GM18870 (cell line): ENCODE data around the gene DUSP28.
"Not testable (repeated sequence)": the region's sequence is repeated elsewhere in the genome, so short reads cannot be mapped to it uniquely, and the experiment has no call there.

Source experiments
- ATAC-seq: cut with Tn5 transposase; IDR thresholded peaks from one replicate; pipeline ENCODE4 v1.9.1; 2021; ENCODE audit warnings: moderate library complexity; ENCODE audit not compliant: unreplicated experiment

Gene DUSP28

DNA sequence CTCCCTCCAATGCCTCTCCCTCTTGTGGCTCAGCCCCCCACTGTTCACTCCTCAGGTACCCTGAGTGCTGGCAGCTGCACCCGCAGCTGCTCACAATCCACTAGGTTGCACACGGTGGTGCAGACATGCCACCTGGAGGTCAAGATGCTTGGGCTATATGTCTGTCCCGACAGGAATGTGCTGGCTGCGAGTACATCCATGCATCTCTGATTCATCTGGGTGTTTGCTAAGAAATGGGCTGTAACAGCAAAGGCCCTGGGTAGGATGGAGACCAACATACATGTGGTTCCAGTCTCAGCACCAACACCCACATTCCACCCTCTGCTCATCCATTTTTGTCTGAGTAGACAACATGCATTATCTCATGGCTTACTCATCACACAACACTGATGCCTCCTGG is 33.6 kb upstream of the DUSP28 start:
- ATAC-seq: no peak

DNA sequence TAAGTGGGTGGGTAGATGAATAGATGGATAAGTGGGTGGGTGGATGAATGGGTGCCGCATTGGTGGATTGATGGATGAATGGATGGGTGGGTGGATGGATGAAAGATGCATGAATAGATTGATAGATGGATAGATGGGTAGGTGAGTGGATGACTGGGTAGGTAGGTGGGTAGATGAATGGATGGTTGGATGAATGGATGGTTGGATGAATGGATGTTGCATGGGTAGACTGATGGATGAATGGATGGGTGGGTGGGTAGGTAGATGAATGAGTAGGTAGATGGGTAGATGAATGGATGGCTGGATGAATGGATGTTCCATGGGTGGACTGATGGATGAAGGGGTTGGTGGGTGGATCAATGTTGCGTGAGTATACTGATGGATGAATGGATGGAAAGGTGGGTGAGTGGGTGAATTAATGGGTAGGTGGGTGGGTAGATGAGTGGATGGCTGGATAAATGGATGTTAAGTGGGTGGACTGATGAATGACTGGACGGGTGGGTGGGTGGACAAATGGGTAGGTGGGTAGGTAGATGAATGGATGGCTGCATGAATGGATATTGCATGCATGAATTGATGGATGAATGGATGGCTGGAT is 32.9 kb upstream of the DUSP28 start:
- ATAC-seq: no peak

DNA sequence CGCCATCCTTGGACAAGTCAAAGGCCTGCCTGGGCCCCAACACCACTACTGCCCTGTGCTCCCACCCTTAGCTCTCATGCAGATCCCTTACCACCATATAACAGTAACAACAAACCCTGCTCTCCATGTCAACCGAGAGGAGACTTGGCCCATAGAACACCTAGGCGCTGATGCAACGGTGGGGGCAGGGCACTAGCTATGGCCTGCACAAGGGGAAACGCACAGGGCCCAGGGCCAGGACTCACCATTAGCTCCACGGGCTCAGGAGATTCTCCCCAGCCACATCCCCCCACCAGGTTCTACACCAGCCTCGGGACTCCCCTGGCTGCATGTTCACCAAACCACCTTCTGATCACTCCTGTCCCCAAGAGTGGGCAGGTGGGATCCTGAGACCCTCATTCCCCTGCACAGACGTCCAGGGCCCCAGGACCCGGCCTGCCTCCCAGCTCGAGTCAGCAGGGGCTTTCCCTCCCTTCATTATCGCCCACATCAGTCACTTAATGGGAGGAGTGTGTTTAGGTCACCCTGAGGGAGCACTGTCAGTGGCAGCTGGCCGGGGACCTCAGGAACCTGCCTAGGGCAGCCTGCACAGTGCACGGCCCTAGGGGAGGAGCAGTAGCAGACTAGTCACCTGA is 31.6 kb upstream of the DUSP28 start:
- no peak for ATAC-seq

GRCh38 chr2:240529344-240529999 is 30.7 kb upstream of the DUSP28 start:
- ATAC-seq: no peak

- ATAC-seq: no peak
These were observed 30.0 kb upstream of the DUSP28 start for GRCh38 chr2:240530181-240530580.

- no peak for ATAC-seq
These were observed 29.1 kb upstream of the DUSP28 start for GRCh38 chr2:240531038-240531437.

- ATAC-seq: no peak
These were observed 28.0 kb upstream of the DUSP28 start for GRCh38 chr2:240532031-240532775.

DNA sequence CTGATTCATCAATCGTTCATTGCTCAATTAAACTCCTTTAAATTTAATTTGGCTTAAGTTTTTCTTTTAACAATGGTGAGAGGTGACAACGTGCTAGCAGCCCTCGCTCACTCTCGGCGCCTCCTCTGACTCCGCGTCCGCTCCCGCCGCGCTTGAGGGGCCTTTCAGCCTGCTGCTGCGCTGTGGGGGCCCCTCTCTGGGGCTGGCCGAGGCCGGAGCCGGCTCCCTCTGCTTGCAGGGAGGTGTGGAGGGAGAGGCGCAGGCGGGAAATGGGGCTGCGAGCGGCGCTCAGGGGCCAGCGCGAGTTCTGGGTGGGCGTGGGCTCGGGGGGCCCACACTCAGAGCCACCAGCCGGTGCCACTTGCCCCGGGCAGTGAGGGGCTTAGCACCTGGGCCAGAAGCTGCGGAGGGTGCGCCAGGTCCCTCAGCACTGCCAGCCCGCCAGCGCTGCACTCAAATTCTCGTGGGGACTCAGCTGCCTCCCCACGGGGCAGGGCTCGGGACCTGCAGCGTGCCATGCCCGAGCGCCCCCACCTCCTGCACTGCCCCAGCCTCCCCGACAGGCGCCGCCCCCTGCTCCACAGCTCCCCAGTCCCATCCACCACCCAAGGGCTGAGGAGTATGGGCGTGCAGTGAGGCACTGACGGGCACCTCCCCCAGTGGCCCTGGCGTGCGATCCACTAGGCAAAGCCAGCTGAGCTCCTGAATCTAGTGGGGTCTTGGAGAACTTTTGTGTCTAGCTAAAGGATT is 22.0 kb upstream of the DUSP28 start:
- no peak for ATAC-seq

- not testable (repeated sequence) for ATAC-seq
These were observed 21.1 kb upstream of the DUSP28 start for GRCh38 chr2:240539101-240539500.

- ATAC-seq: no peak
These were observed 20.3 kb upstream of the DUSP28 start for GRCh38 chr2:240539906-240540305.

GRCh38 chr2:240551288-240551687 is 8.9 kb upstream of the DUSP28 start:
- ATAC-seq: no peak

- no peak for ATAC-seq
These were observed 8.3 kb upstream of the DUSP28 start for GRCh38 chr2:240551811-240552210.

DNA sequence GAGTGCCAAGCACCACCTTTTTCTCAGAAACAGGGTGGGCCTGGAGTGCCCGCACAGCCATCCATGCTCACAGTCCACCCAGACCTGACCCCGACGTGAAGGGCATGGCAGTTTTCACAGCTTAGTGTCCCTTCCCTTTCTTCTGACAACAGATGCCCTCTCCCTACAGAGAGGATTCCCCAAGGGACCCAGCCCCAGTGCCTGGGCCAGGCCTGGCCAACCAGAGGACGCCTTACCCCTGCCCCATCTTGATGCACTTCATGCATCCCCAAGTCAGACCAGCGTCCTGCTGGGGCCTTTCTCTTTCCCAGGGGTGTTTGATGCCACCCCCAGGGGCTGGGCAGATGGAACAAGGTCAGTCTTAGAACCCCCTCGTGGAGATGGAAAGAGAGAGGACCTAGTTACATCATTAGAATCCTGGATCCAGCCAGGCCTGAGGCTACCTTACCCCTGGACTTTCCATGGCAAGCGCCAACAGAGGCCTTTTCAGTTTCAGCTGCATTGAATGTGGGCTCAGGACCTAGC is 6.1 kb upstream of the DUSP28 start:
- ATAC-seq: no peak

DNA sequence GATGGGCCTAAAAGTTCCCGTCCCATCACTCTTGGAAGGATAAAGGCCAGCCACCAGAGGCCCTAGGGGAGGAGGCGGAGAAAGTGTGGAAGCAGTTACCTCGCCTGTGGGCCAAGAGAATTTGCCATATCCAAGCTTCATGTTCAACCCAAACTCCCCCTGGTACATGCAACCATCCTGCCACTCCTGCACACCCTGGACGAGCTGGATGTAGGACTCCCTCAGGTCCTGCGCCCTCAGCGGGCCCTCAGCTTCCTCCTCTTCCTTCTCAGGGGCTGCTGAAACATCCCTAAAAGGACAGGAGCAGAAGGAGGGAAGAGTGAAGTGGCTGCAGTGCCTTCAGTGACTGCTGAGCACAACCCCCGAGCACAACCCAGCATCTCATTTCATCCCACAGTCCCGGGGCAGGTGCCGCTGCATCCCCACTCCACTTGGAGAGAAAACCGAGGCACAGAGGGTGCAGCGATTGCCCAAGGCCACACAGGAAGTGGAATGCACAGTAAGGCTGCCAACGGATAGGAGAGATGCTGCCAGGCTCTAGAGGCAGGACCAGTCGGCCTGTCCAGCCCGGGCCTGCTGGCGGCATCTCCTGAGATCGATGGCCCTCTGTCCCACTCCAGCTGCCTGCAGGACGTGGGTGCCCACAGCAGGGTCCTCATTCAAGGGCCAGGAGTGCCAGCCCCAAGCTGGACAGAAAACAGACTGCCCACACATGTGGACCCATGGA is 5.2 kb upstream of the DUSP28 start:
- no peak for ATAC-seq

DNA sequence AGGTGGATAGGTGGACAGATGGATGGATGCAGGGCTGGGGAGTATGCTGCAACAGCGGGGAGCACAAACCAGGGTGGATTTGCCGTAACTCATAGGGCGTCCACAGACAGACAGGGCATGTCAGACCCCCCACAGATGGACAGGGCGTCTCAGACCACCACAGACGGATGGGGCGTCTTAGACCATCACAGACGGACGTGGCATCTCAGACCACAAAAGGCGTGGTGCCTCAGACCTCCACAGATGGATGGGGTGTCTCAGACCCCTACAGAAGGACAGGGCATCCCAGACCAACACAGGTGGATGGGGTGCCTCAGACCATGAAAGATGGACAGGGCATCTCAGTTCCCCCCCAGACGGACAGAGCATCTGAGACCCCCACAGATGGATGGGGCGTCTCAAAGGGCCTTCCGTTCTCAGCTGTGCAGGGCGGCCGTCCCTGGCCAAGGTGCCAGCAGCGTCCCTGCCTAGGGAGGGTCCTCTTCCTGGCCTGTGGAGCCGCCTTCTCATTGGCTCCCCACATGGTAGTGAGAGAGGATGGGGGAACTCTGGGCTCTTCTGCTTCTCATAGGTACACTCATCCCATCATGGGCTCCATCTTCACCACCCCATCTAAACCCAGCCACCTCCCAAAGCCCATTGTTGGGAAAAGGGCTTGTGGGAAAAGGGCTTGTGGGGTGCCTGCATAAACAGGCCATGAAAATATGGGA is 4.5 kb upstream of the DUSP28 start:
- ATAC-seq: no peak

DNA sequence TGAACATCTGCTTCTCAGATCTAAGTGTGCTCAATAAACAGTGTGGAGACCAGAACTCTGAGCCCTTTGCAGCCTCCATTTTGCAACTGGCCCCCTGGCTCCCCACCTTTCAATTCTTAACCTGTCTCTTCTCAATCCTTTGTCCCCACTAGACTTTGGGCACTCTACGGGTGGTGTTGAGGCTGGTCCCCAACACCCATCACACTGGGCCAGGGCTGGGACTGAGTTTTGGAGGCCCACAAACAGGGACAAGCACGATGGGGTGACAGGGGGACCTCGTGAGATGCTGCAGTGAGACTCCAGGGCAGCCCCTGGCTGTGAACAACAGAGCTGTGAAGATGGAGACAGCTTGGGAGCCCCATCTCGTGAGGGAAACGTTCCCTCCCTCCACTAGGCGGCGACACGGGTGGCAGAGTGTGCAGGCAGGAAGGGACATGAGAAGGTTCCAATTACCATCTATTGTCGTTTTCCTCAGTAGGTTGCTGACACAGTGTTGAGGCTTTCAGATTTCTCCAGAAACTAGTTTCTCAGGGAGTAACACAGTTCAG is 3.5 kb upstream of the DUSP28 start:
- no peak for ATAC-seq

GRCh38 chr2:240557101-240557751 is 2.9 kb upstream of the DUSP28 start:
- no peak for ATAC-seq

- ATAC-seq: no peak
These were observed 2.3 kb upstream of the DUSP28 start, which contains the start of gene ANKMY1 for GRCh38 chr2:240557808-240558207. TSS of gene ANKMY1 (minus strand) at chr2:240557988. CDS start at chr2:240557335, 653 bp downstream.
